ENCODE results near the gene NLGN1.

The NLGN1 gene

DNA sequence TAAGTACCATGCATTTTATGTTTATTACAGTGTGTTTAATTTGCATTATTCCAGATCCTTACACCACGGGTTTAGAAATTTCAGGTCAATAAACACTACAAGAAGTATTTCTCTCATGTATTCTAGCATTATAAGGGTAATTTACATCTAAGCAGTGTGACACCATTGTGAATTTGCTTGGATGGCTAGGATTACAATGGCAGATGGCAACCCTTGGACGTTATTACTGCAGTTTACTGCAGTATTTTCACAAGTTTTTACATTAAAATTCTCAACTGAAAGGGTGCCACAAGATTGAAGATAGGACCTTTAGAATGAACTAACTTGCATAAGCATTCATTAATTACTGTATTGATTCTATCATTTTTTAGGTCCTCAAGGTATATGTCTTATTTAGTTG, 538.8 kb downstream of the NLGN1 start:
- in situ Hi-C loops (cut with HindIII; ENCODE audit: low pct_ligation_motif_present, low sequenced_read_pairs): no loop called here
- Histone ChIP-seq H3K4me3 (ENCODE audit: low read depth, low read length) (no peak overlapping the region), H3K36me3 (replicated peaks) (no peaks in the 10 kb centered on the region), H3K27ac (no peak overlapping the region), H3K27me3 (replicated peaks) (no peaks in the 10 kb centered on the region)
- no peak for TF ChIP-seq CTCF (IDR thresholded peaks at IDR 0.05; ENCODE audit: low read depth, low read length, missing control alignments)
- no peak for DNase-seq

DNA sequence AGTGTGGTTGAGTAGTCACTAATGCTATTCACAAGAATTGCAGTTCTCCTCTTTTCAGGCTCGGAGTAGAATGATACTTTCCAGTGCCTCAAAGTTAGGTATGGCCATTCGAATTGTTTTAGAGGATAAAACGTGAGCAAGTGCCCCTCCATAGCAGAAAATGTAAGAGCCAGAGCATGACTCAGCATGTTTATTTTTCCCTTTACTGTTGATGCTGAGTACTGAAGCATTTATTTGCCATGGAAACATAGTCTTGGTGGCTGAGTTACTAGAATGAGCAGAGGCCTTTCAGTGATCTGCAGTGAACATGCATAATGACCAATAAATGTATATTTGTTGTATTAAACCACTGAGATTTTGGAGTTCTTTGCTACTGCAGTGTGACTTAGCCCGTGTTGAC, 540.6 kb downstream of the NLGN1 start:
- Histone ChIP-seq H3K27ac (no peak overlapping the region), H3K27me3 (replicated peaks) (no peaks in the 10 kb centered on the region), H3K36me3 (replicated peaks) (no peaks in the 10 kb centered on the region), H3K4me3 (ENCODE audit: low read depth, low read length) (no peak overlapping the region)
- peak; percentile 48 for DNase-seq
- TF ChIP-seq CTCF (IDR thresholded peaks at IDR 0.05; ENCODE audit: low read depth, low read length, missing control alignments): no peak
- in situ Hi-C loops (cut with HindIII; ENCODE audit: low pct_ligation_motif_present, low sequenced_read_pairs): no loop called here

- H3K4me3 ChIP-seq (ENCODE audit: low read depth, low read length): no peak overlapping the region
- no peak for DNase-seq
- no peak overlapping the region for H3K27ac ChIP-seq
- H3K27me3 ChIP-seq (replicated peaks): no peaks in the 10 kb centered on the region
- TF ChIP-seq CTCF (IDR thresholded peaks at IDR 0.05; ENCODE audit: low read depth, low read length, missing control alignments): no peak
- H3K36me3 ChIP-seq (replicated peaks): no peaks in the 10 kb centered on the region
- in situ Hi-C loops (cut with HindIII; ENCODE audit: low pct_ligation_motif_present, low sequenced_read_pairs): no loop called here
These were observed 541.1 kb downstream of the NLGN1 start for GRCh38 chr3:173938616-173939015.

DNA sequence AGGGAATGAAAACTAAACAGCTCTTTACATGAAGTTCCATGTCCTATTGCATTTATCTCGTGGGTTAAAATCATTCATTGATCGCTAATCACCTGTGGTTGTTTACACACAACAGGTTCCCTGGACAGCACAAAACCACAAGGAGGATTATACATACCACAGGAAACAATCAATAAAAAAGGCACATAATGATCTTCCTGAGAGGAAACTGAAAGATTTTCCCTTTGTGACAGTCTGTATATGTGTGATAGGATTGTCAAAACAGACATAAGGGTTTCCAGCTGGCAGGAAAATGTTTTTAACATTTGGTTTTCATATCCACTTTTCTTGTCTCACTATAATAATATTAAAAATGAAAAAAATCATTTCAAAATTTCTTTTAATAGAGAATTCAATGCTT, 541.8 kb downstream of the NLGN1 start:
- DNase-seq: no peak
- Histone ChIP-seq H3K36me3 (replicated peaks) (no peaks in the 10 kb centered on the region), H3K27me3 (replicated peaks) (no peaks in the 10 kb centered on the region), H3K27ac (no peak overlapping the region), H3K4me3 (ENCODE audit: low read depth, low read length) (no peak overlapping the region)
- in situ Hi-C loops (cut with HindIII; ENCODE audit: low pct_ligation_motif_present, low sequenced_read_pairs): no loop called here
- no peak for TF ChIP-seq CTCF (IDR thresholded peaks at IDR 0.05; ENCODE audit: low read depth, low read length, missing control alignments)

DNA sequence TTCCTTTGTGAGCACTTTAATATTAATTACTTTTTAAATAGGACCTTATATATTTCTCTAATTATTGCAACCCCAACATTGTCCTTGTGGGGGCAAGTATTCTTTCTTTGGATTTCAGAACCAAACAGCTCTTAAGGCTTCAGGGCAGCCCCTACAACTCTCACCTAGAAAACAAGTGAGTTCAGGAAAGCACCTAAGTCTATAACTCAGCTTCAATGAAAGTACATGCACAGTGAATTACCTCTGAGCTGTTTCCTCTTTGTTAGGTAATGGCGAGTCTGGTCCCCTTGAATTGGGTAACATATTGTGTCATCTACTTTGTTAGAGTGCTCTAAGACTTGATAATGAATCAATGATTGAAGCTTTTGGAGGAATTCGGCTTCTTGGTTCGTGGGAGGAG, 545.7 kb downstream of the NLGN1 start:
- H3K27ac ChIP-seq: no peak overlapping the region
- H3K27me3 ChIP-seq (replicated peaks): no peaks in the 10 kb centered on the region
- no peak for DNase-seq
- no peak for TF ChIP-seq CTCF (IDR thresholded peaks at IDR 0.05; ENCODE audit: low read depth, low read length, missing control alignments)
- no peak overlapping the region for H3K4me3 ChIP-seq (ENCODE audit: low read depth, low read length)
- in situ Hi-C loops (cut with HindIII; ENCODE audit: low pct_ligation_motif_present, low sequenced_read_pairs): no loop called here
- no peaks in the 10 kb centered on the region for H3K36me3 ChIP-seq (replicated peaks)

DNA sequence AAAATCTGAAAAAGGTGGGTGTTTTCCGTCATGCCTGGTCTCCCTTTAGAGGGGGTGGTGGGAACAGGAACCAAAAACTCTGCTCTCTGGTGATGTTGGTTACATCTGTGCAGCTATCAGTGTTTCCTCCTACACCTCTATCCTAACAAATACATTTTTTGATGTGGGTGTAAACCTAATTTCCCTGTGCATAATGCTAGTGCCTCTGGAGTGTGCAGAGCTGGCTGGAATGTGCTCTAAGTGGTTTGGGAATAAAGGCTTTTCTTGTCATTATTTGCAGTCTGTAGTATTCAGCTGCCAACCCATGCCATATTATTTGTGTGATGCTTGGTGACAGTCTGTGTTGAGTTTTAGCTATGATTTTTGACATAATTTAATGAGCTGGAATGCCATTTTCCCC, 547.6 kb downstream of the NLGN1 start:
- H3K4me3 ChIP-seq (ENCODE audit: low read depth, low read length): no peak overlapping the region
- no peaks in the 10 kb centered on the region for H3K36me3 ChIP-seq (replicated peaks)
- no peak for DNase-seq
- H3K27me3 ChIP-seq (replicated peaks): no peaks in the 10 kb centered on the region
- in situ Hi-C loops (cut with HindIII; ENCODE audit: low pct_ligation_motif_present, low sequenced_read_pairs): no loop called here
- TF ChIP-seq CTCF (IDR thresholded peaks at IDR 0.05; ENCODE audit: low read depth, low read length, missing control alignments): no peak
- H3K27ac ChIP-seq: no peak overlapping the region

Measured in brain microvascular endothelial cell (primary cell).